Left ventricle myocardium inferior (tissue), 1 donor: ENCODE measurements around the gene AGAP1. TPM values are rescaled to one million over a fixed set of nuclear protein-coding genes. Genes with fewer than 3 reads are reported as not detected.

Experiments used
- DNase-seq: peaks from one replicate; pipeline ENCODE4 v3.0.0-alpha.2; 2020
- H3K27ac ChIP-seq: fragments of 200-600 bp; replicated peaks from 2 replicates; pipeline ENCODE4 v1.8.0; 2021
- H3K27me3 ChIP-seq: fragments of 200-600 bp; 2 replicates; pipeline ENCODE4 v1.8.0; 2021; ENCODE audit warnings: low read depth
- H3K36me3 ChIP-seq: fragments of 200-600 bp; 2 replicates; pipeline ENCODE4 v1.8.0; 2021
- H3K4me1 ChIP-seq: fragments of 200-600 bp; 2 replicates; pipeline ENCODE4 v1.8.0; 2021
- H3K4me3 ChIP-seq: fragments of 200-600 bp; 2 replicates; pipeline ENCODE4 v1.8.0; 2021; ENCODE audit warnings: mild to moderate bottlenecking, moderate library complexity
- H3K9me3 ChIP-seq: fragments of 200-600 bp; replicated peaks from 2 replicates; pipeline ENCODE4 v1.8.0; 2021
- intact Hi-C: fragments of 100-400 bp; cut with micrococcal nuclease; formaldehyde crosslinking; loops from one replicate; pipeline ENCODE4 v1.11.0; 2022
- total RNA-seq: library from RNA; stranded (reverse); fragmentation: NEBNext Ultra II Directional; extraction: Animal tissue kit (Norgen Biotek cat#: 25700); gene quantifications from one replicate; pipeline ENCODE4 v1.2.1, GENCODE V29; 2021
- TF ChIP-seq, protein P1 (sequence below): fragments of 200-600 bp; IDR thresholded peaks from 2 replicates; pipeline ENCODE4 v1.8.0; 2021; ENCODE audit warnings: antibody characterized with exemption, mild to moderate bottlenecking, borderline replicate concordance
- donor health status: DM: no; HTN: yes; CAD: no; lungs with severe emphysema.

The AGAP1 gene
- total RNA-seq, 1 donor from 2014 or later, result 18.1 TPM

DNA sequence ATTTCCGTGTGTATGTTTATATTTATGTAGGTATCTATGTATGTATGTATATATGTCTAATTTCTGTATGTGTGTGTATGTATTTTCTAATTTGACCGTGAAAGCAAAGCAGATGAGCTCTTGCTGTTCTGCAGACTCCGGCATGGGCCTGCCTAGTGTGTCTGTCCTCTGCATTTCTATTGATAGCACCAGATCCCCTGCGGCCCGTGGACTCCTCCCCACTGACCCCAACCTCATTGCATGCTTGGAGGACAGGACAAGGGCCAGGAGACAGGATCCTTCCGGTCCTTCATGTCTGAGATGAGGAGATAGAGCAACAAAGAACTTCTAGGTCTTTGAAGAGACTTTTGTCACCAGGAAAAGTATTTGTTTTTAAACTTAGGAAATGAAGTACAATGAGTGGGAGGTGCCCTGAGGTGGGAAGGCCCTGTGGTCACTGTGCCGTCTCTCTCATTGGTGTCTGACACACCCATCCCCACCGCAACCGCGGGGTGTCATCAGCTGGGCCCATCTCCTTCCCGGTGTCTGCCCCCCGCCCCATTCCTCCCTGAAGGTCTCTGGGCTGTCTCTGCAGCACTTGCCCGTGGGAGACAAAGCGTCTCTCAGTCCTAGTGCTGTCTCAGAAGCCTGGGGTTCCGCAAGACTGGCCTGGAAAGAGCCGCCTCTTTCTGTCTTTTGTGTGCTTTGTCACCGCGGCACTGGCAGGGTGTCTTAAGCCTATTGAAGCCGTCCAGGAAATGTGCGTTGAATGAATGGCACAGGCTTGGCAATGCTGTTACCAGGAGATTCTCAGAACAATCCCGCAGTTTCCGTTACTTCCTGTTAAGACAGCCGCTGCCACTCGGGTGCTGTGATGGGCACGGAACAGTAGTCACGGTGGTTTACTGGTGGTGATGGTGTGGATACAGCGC, 216.4 kb downstream of the AGAP1 start:
- Histone ChIP-seq H3K4me1 (peaks cover 7% of the 10 kb centered on the region), H3K27ac (no peak overlapping the region), H3K36me3 (peaks cover 10% of the 10 kb centered on the region), H3K4me3 (no peak overlapping the region), H3K27me3 (no peaks in the 10 kb centered on the region), H3K9me3 (no peaks in the 10 kb centered on the region)
- DNase-seq, result no peak
- TF ChIP-seq, protein P1, sequence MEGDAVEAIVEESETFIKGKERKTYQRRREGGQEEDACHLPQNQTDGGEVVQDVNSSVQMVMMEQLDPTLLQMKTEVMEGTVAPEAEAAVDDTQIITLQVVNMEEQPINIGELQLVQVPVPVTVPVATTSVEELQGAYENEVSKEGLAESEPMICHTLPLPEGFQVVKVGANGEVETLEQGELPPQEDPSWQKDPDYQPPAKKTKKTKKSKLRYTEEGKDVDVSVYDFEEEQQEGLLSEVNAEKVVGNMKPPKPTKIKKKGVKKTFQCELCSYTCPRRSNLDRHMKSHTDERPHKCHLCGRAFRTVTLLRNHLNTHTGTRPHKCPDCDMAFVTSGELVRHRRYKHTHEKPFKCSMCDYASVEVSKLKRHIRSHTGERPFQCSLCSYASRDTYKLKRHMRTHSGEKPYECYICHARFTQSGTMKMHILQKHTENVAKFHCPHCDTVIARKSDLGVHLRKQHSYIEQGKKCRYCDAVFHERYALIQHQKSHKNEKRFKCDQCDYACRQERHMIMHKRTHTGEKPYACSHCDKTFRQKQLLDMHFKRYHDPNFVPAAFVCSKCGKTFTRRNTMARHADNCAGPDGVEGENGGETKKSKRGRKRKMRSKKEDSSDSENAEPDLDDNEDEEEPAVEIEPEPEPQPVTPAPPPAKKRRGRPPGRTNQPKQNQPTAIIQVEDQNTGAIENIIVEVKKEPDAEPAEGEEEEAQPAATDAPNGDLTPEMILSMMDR, result no peak
- intact Hi-C loops, result no loop called here

DNA sequence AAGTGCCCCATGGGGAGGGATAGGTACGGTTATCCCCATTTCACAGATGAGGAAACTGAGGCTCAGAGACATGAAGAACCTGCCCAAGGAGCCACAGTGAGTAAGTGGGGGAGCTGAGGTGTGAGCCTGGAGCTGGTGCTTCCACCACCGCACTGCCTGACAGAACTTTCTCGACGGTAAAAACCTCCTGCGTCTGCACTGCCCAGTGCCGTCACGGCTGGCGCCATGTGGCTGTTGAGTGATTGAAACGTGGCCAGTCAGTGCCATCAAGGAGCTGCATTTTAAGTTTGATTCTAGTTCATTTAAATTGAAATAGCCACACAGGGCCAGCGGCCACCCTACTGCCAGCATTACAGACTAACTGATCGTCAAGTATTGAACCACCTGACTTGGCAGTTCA, 217.1 kb downstream of the AGAP1 start:
- H3K4me1 ChIP-seq, result peaks cover 3% of the 10 kb centered on the region
- intact Hi-C loops, result no loop called here
- DNase-seq, result no peak
- TF ChIP-seq, protein P1, result no peak
- no peaks in the 10 kb centered on the region for H3K27me3 ChIP-seq
- H3K27ac ChIP-seq, result no peak overlapping the region
- H3K4me3 ChIP-seq, result no peak overlapping the region
- H3K9me3 ChIP-seq, result no peaks in the 10 kb centered on the region
- peaks cover 10% of the 10 kb centered on the region for H3K36me3 ChIP-seq

DNA sequence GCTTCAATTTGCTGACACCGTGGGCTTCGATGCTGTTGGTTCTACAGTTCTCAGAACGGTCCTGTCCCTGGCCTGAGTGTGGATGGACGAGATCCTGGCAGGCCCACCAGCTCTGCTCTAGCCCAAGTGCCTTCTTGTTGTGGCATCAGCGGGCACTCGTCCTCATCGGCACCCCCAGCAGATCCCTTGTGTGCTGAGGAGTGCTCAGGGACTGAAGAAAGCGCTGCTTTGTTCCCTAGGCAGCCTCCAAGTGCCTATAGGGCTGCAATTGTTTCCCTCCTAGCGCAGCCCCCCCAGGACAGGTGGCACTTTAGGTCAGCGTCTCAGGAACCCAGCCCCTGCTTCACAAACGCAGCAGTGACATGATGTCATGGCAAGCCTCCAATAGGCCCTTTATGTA, 217.7 kb downstream of the AGAP1 start:
- Histone ChIP-seq H3K27me3 (no peaks in the 10 kb centered on the region), H3K4me3 (no peak overlapping the region), H3K9me3 (no peaks in the 10 kb centered on the region), H3K36me3 (peaks cover 10% of the 10 kb centered on the region), H3K27ac (no peak overlapping the region), H3K4me1 (peaks cover 3% of the 10 kb centered on the region)
- DNase-seq, result no peak
- TF ChIP-seq, protein P1, result no peak
- intact Hi-C loops, result no loop called here

DNA sequence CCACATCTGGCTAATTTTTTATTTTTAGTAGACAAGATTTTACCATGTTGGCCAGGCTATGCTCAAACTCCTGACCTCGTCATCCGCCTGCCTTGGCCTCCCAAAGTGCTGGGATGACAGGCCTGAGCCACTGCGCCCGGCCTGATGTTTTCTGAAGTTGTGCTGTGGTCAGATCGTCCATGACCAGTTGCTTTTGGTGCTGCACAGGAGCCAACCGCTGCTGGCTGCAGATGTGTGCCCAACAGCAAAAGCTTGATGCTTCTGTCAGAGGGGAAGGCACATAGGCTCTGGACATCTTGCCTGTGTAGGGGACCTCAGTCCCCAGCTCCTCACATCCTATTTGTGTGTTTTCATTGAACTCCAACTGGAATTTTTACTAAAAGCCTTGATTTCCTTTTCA, 218.3 kb downstream of the AGAP1 start:
- Histone ChIP-seq H3K4me1 (peaks cover 3% of the 10 kb centered on the region), H3K9me3 (no peaks in the 10 kb centered on the region), H3K36me3 (peaks cover 10% of the 10 kb centered on the region), H3K27ac (no peak overlapping the region), H3K27me3 (no peaks in the 10 kb centered on the region), H3K4me3 (no peak overlapping the region)
- DNase-seq, result no peak
- TF ChIP-seq, protein P1, result no peak
- intact Hi-C loops, result no loop called here

DNA sequence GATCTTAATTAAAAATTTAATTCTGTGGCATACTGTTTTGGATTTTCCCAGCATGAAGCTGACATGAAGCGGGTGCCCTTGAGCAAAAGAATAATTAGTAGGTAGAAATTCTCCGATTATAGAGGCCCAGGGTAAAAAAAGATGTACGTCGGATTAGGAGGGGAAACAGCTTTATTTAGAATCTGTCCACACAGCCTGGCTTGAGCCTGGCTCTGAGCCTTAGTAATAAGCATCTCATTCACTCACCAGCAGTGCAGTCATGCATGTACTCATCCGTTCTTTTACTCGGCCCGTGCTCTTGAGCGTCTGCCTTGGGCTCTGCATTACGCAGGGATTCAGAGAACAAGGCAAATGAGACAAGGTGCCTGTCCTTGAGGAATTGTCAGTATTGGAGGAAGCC, 219.3 kb downstream of the AGAP1 start:
- Histone ChIP-seq H3K27me3 (no peaks in the 10 kb centered on the region), H3K4me3 (no peak overlapping the region), H3K4me1 (peaks cover 3% of the 10 kb centered on the region), H3K9me3 (no peaks in the 10 kb centered on the region), H3K36me3 (peaks cover 11% of the 10 kb centered on the region), H3K27ac (no peak overlapping the region)
- no peak for DNase-seq
- TF ChIP-seq, protein P1, result no peak
- intact Hi-C loops, result no loop called here
